ENCODE results near the gene TEX11.
"Not testable (repeated sequence)": the region's sequence is repeated elsewhere in the genome, so short reads cannot be mapped to it uniquely, and the experiment has no call there.

The TEX11 gene

GRCh38 chrX:70635227-70635626, 273.3 kb downstream of the TEX11 start:
- no peak for DNase-seq (ENCODE audit: low read depth in 1 of 2, low spot score in 1 of 2)
- in situ Hi-C loops (cut with HindIII; ENCODE audit: low pct_unique_long_range_greater_than_20kb, low sequenced_read_pairs), result no loop called here
- TF ChIP-seq JUND (IDR thresholded peaks at IDR 0.05; ENCODE audit: low read depth), result no peak

GRCh38 chrX:70621743-70622142, 286.8 kb downstream of the TEX11 start:
- in situ Hi-C loops (cut with HindIII; ENCODE audit: low pct_unique_long_range_greater_than_20kb, low sequenced_read_pairs), result no loop called here
- DNase-seq (ENCODE audit: low read depth in 1 of 2, low spot score in 1 of 2), result no peak
- TF ChIP-seq JUND (IDR thresholded peaks at IDR 0.05; ENCODE audit: low read depth), result no peak

GRCh38 chrX:70618467-70618866, 290.0 kb downstream of the TEX11 start:
- in situ Hi-C loops (cut with HindIII; ENCODE audit: low pct_unique_long_range_greater_than_20kb, low sequenced_read_pairs), result no loop called here
- no peak for DNase-seq (ENCODE audit: low read depth in 1 of 2, low spot score in 1 of 2)
- no peak for TF ChIP-seq JUND (IDR thresholded peaks at IDR 0.05; ENCODE audit: low read depth)

- no peak for TF ChIP-seq JUND (IDR thresholded peaks at IDR 0.05; ENCODE audit: low read depth)
- in situ Hi-C loops (cut with HindIII; ENCODE audit: low pct_unique_long_range_greater_than_20kb, low sequenced_read_pairs), result no loop called here
- DNase-seq (ENCODE audit: low read depth in 1 of 2, low spot score in 1 of 2), result no peak
Measured at GRCh38 chrX:70613295-70613694, 295.2 kb downstream of the TEX11 start.

GRCh38 chrX:70605352-70605751, 303.2 kb downstream of the TEX11 start:
- no peak for TF ChIP-seq JUND (IDR thresholded peaks at IDR 0.05; ENCODE audit: low read depth)
- in situ Hi-C loops (cut with HindIII; ENCODE audit: low pct_unique_long_range_greater_than_20kb, low sequenced_read_pairs), result no loop called here
- no peak for DNase-seq (ENCODE audit: low read depth in 1 of 2, low spot score in 1 of 2)

- no peak for DNase-seq (ENCODE audit: low read depth in 1 of 2, low spot score in 1 of 2)
- TF ChIP-seq JUND (IDR thresholded peaks at IDR 0.05; ENCODE audit: low read depth), result no peak
- in situ Hi-C loops (cut with HindIII; ENCODE audit: low pct_unique_long_range_greater_than_20kb, low sequenced_read_pairs), result no loop called here
Measured at GRCh38 chrX:70592091-70592490, 316.4 kb downstream of the TEX11 start.

GRCh38 chrX:70587158-70587557, 321.4 kb downstream of the TEX11 start:
- in situ Hi-C loops (cut with HindIII; ENCODE audit: low pct_unique_long_range_greater_than_20kb, low sequenced_read_pairs); DNase-seq (ENCODE audit: low read depth in 1 of 2, low spot score in 1 of 2): not testable (repeated sequence)

GRCh38 chrX:70577442-70577841, 331.1 kb downstream of the TEX11 start:
- in situ Hi-C loops (cut with HindIII; ENCODE audit: low pct_unique_long_range_greater_than_20kb, low sequenced_read_pairs), result no loop called here
- no peak for DNase-seq (ENCODE audit: low read depth in 1 of 2, low spot score in 1 of 2)
- TF ChIP-seq JUND (IDR thresholded peaks at IDR 0.05; ENCODE audit: low read depth), result no peak

- in situ Hi-C loops (cut with HindIII; ENCODE audit: low pct_unique_long_range_greater_than_20kb, low sequenced_read_pairs); DNase-seq (ENCODE audit: low read depth in 1 of 2, low spot score in 1 of 2): not testable (repeated sequence)
Measured at GRCh38 chrX:70569922-70570576, 338.5 kb downstream of the TEX11 start.

GRCh38 chrX:70554948-70555347, 353.6 kb downstream of the TEX11 start:
- no peak for TF ChIP-seq JUND (IDR thresholded peaks at IDR 0.05; ENCODE audit: low read depth)
- in situ Hi-C loops (cut with HindIII; ENCODE audit: low pct_unique_long_range_greater_than_20kb, low sequenced_read_pairs), result no loop called here
- no peak for DNase-seq (ENCODE audit: low read depth in 1 of 2, low spot score in 1 of 2)

GRCh38 chrX:70554523-70554922, 354.0 kb downstream of the TEX11 start:
- in situ Hi-C loops (cut with HindIII; ENCODE audit: low pct_unique_long_range_greater_than_20kb, low sequenced_read_pairs), result no loop called here
- DNase-seq (ENCODE audit: low read depth in 1 of 2, low spot score in 1 of 2), result no peak
- no peak for TF ChIP-seq JUND (IDR thresholded peaks at IDR 0.05; ENCODE audit: low read depth)

- DNase-seq (ENCODE audit: low read depth in 1 of 2, low spot score in 1 of 2), result peak; percentile 1 to 12
- in situ Hi-C loops (cut with HindIII; ENCODE audit: low pct_unique_long_range_greater_than_20kb, low sequenced_read_pairs), result no loop called here
- TF ChIP-seq JUND (IDR thresholded peaks at IDR 0.05; ENCODE audit: low read depth), result no peak
Measured at GRCh38 chrX:70554081-70554480, 354.4 kb downstream of the TEX11 start.

- no peak for TF ChIP-seq JUND (IDR thresholded peaks at IDR 0.05; ENCODE audit: low read depth)
- no peak for DNase-seq (ENCODE audit: low read depth in 1 of 2, low spot score in 1 of 2)
- in situ Hi-C loops (cut with HindIII; ENCODE audit: low pct_unique_long_range_greater_than_20kb, low sequenced_read_pairs), result no loop called here
Measured at GRCh38 chrX:70553516-70553915, 355.0 kb downstream of the TEX11 start.

GRCh38 chrX:70552130-70552704, 356.3 kb downstream of the TEX11 start:
- no peak for TF ChIP-seq JUND (IDR thresholded peaks at IDR 0.05; ENCODE audit: low read depth)
- no peak for DNase-seq (ENCODE audit: low read depth in 1 of 2, low spot score in 1 of 2)
- in situ Hi-C loops (cut with HindIII; ENCODE audit: low pct_unique_long_range_greater_than_20kb, low sequenced_read_pairs), result no loop called here

Measured in T47D (cell line).